Gastrocnemius medialis (tissue), 4 donors: ENCODE data around the gene TBC1D32. TPM values are rescaled to one million over a fixed set of nuclear protein-coding genes. Genes with fewer than 3 reads are reported as not detected.

Experiments
- ATAC-seq, 2 donors: fragments of 150-250 bp; one replicate each; pipeline ENCODE4 v1.9.1; 2016
- DNase-seq, 2 donors: peaks; one replicate each; pipeline ENCODE4 v3.0.0-alpha.2; 2019
- H3K27ac ChIP-seq, 4 donors: fragments of 200-600 bp; sonication (generic); 1 replicate in 1 of 4; 2 replicates in 3 of 4; pipeline ENCODE4 v1.5.1; 2016 to 2018; ENCODE audit warnings: mild to moderate bottlenecking in 2 of 4, moderate library complexity in 1 of 4
- H3K27me3 ChIP-seq, 3 donors: fragments of 200-600 bp; sonication (generic) in 2 of 3; 1 replicate in 1 of 3; 2 replicates in 2 of 3; pipeline versions ENCODE4 v1.5.1 to v1.6.0; 2016 to 2019; ENCODE audit warnings: mild to moderate bottlenecking in 1 of 3, moderate library complexity in 1 of 3
- H3K36me3 ChIP-seq, 2 donors: fragments of 200-600 bp; sonication (generic) in 1 of 2; one replicate each; pipeline ENCODE4 v1.5.1; 2017 to 2018
- H3K4me1 ChIP-seq, 2 donors: fragments of 200-600 bp; sonication (generic) in 1 of 2; one replicate each; pipeline ENCODE4 v1.5.1; 2016 to 2017; ENCODE audit warnings: mild to moderate bottlenecking in 2 of 2
- H3K4me3 ChIP-seq, 4 donors: fragments of 200-600 bp; sonication (generic) in 3 of 4; 1 replicate in 1 of 4; 2 replicates in 3 of 4; pipeline ENCODE4 v1.5.1; 2016 to 2019; ENCODE audit warnings: mild to moderate bottlenecking in 2 of 4
- H3K9me3 ChIP-seq, 3 donors: fragments of 200-600 bp; sonication (generic) in 2 of 3; 1 replicate in 1 of 3; 2 replicates in 2 of 3; pipeline ENCODE4 v1.5.1; 2016 to 2019
- POLR2A ChIP-seq, 2 donors: fragments of 450-650 bp; IDR thresholded peaks; one replicate each; pipeline ENCODE4 v1.6.1; 2017; ENCODE audit warnings: antibody characterized with exemption in 2 of 2, mild to moderate bottlenecking in 2 of 2, moderate library complexity in 2 of 2
- in situ Hi-C, 4 donors: fragments of 200-750 bp; cut with MboI; loops; one replicate each; pipeline versions ENCODE4 v1.15.0 to v1.8.0; 2017; ENCODE audit warnings: low sequenced_read_pairs in 4 of 4
- intact Hi-C: fragments of 100-400 bp; cut with DNase I; formaldehyde crosslinking; loops from one replicate; pipeline ENCODE4 v1.15.1; 2023; ENCODE audit warnings: low total_unique reads
- total RNA-seq, 4 donors: library from RNA; depleted of rRNA; stranded (reverse); fragments of >200 nt; gene quantifications; one replicate each; pipeline versions ENCODE4 v1.1.0 to v1.2.3, GENCODE V29; 2016
- TF ChIP-seq, protein P1 (sequence below), 5 experiments: fragments of 450-650 bp in 3 of 5; fragments of 200-600 bp in 2 of 5; sonication (generic) in 2 of 5; IDR thresholded peaks in 4 of 5; conservative IDR thresholded peaks in 1 of 5; 1 replicate in 4 of 5; 2 replicates in 1 of 5; pipeline ENCODE4 v1.5.1; 2016 to 2019; ENCODE audit warnings: antibody characterized with exemption in 5 of 5, mild to moderate bottlenecking in 3 of 5, moderate library complexity in 3 of 5

Gene TBC1D32, protein sequence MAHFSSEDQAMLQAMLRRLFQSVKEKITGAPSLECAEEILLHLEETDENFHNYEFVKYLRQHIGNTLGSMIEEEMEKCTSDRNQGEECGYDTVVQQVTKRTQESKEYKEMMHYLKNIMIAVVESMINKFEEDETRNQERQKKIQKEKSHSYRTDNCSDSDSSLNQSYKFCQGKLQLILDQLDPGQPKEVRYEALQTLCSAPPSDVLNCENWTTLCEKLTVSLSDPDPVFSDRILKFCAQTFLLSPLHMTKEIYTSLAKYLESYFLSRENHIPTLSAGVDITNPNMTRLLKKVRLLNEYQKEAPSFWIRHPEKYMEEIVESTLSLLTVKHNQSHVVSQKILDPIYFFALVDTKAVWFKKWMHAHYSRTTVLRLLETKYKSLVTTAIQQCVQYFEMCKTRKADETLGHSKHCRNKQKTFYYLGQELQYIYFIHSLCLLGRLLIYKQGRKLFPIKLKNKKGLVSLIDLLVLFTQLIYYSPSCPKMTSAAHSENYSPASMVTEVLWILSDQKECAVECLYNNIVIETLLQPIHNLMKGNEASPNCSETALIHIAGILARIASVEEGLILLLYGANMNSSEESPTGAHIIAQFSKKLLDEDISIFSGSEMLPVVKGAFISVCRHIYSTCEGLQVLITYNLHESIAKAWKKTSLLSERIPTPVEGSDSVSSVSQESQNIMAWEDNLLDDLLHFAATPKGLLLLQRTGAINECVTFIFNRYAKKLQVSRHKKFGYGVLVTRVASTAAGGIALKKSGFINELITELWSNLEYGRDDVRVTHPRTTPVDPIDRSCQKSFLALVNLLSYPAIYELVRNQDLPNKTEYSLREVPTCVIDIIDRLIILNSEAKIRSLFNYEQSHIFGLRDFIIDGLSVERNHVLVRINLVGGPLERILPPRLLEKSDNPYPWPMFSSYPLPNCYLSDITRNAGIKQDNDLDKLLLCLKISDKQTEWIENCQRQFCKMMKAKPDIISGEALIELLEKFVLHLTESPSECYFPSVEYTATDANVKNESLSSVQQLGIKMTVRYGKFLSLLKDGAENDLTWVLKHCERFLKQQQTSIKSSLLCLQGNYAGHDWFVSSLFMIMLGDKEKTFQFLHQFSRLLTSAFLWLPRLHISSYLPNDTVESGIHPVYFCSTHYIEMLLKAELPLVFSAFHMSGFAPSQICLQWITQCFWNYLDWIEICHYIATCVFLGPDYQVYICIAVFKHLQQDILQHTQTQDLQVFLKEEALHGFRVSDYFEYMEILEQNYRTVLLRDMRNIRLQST
- 1 to 10 TPM in 1 of 4 donors, under 1 TPM in 3; 0.07 to 1.2 (median 0.43) TPM for total RNA-seq

DNA sequence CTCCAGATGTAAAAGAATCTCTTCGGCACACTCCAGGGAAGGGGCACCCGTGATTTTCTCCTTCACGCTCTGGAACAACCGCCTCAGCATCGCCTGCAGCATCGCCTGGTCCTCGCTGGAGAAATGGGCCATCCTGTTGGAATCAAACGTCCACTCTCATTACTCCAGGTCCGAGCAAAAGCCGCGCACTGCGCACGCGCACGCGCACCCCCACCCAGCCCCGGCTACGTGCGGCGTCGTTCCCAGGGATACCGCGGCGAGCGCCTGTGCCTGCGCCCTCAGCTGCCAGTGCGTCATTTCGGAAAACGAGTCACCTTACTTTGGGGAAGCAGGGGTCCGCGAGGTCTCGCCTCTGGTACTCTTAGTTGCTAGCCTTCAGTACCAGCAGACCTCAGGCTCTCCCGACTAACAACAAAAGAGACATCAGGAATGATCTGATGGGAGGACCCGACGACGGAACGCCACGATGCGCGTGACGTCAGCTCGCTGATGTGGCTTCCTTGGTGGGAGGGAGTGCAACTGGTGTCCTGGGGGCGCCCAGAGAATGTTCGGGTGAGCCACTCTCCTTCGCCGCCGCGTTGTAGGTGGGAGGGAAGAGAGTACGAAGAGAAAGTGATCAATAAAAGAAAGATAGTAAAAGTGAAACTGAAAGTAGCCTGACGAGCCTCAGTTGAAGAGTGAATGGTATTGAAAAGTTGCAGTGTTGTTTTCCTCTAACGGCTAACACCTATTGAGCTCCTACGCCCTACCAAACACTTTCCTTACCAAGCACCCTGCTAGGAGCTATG, at the start of gene TBC1D32:
TSS of gene TBC1D32 (minus strand) at position 182 of the 788 bp plus-strand sequence. CDS start at position 132, 50 bp downstream.
- Histone ChIP-seq H3K27me3 (no peaks in the 10 kb centered on the region), H3K27ac (peak within 1 kb of the TSS; percentile 86 to 93 (median 88)), H3K4me1 (peaks cover 4 to 5% of the 10 kb centered on the region in 2 donors), H3K36me3 (no peaks in the 10 kb centered on the region), H3K9me3 (no peaks in the 10 kb centered on the region), H3K4me3 (peak within 1 kb of the TSS; percentile 67 to 90 (median 82))
- ATAC-seq, result peak; percentile 93
- in situ Hi-C loops (no loop called here), intact Hi-C loops (no loop called here)
- TF ChIP-seq POLR2A (IDR thresholded peaks at IDR 0.05), result peak; percentile 20 to 32
- TF ChIP-seq, protein P1, sequence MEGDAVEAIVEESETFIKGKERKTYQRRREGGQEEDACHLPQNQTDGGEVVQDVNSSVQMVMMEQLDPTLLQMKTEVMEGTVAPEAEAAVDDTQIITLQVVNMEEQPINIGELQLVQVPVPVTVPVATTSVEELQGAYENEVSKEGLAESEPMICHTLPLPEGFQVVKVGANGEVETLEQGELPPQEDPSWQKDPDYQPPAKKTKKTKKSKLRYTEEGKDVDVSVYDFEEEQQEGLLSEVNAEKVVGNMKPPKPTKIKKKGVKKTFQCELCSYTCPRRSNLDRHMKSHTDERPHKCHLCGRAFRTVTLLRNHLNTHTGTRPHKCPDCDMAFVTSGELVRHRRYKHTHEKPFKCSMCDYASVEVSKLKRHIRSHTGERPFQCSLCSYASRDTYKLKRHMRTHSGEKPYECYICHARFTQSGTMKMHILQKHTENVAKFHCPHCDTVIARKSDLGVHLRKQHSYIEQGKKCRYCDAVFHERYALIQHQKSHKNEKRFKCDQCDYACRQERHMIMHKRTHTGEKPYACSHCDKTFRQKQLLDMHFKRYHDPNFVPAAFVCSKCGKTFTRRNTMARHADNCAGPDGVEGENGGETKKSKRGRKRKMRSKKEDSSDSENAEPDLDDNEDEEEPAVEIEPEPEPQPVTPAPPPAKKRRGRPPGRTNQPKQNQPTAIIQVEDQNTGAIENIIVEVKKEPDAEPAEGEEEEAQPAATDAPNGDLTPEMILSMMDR (IDR thresholded peaks at IDR 0.05 in 4 of 5, conservative IDR thresholded peaks at IDR 0.05 in 1 of 5), result no peak
- peak; percentile 67 to 82 for DNase-seq

GRCh38 chr6:121383478-121383877, 49.2 kb upstream of the TBC1D32 start:
- H3K4me1 ChIP-seq, result no peaks in the 10 kb centered on the region
- H3K27me3 ChIP-seq, result no peaks in the 10 kb centered on the region
- intact Hi-C loops (no loop called here), in situ Hi-C loops (no loop called here)
- no peaks in the 10 kb centered on the region for H3K36me3 ChIP-seq
- TF ChIP-seq, protein P1 (IDR thresholded peaks at IDR 0.05 in 4 of 5, conservative IDR thresholded peaks at IDR 0.05 in 1 of 5), result no peak
- TF ChIP-seq POLR2A (IDR thresholded peaks at IDR 0.05), result no peak
- H3K4me3 ChIP-seq, result no peak overlapping the region
- no peak for DNase-seq
- no peaks in the 10 kb centered on the region for H3K9me3 ChIP-seq
- no peak for ATAC-seq
- no peak overlapping the region for H3K27ac ChIP-seq

- Histone ChIP-seq H3K36me3 (no peaks in the 10 kb centered on the region), H3K4me1 (no peaks in the 10 kb centered on the region), H3K4me3 (no peak overlapping the region), H3K27ac (no peak overlapping the region), H3K27me3 (no peaks in the 10 kb centered on the region), H3K9me3 (no peaks in the 10 kb centered on the region)
- intact Hi-C loops (no loop called here), in situ Hi-C loops (no loop called here)
- no peak for TF ChIP-seq POLR2A (IDR thresholded peaks at IDR 0.05)
- TF ChIP-seq, protein P1 (IDR thresholded peaks at IDR 0.05 in 4 of 5, conservative IDR thresholded peaks at IDR 0.05 in 1 of 5), result no peak
- ATAC-seq, result no peak
- DNase-seq, result no peak
Measured at GRCh38 chr6:121382467-121383121, 48.3 kb upstream of the TBC1D32 start.
